ENCODE results near the gene ELAVL1.

ELAVL1 gene

DNA sequence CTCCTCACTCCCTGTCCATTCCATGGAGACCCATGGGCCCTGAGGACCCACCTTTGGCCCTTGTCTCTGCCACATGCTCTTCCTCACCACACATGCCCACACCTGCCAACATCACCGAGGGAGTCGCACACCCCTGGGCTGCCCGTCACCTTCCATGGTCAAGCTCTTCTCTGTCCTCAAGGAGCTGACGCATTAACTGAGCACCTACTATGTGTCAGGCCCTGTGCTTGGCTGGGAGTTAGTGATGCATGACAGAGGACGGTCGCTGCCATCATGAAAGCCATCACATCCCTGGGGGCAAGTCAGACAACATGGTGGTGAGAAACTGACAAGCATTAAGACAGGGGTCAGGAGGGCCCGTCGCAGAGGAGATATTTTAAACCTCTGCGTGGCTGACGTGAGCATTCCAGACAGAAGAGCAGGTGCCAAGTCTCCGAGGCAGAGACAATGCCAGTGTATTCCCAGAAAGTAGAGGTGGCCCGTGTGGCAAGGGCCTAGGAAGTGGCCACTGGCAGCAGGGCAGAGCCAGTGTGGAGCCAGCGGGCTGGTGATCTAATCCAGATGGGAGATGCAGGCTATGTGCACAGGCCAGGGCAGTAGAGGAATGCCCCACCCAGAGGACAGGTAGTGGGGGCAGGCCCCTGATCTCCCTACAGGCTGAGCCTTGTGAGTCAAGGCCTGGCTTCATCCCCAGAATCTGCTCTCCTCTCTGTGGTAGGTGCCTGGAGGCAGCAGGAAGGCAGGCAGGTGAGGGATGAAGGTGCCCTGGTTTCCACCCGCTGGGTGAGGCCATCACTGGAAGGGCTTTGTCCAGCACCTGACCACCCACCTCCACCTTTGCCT lies 21.2 kb downstream of the ELAVL1 start:
- no peak for DNase-seq

DNA sequence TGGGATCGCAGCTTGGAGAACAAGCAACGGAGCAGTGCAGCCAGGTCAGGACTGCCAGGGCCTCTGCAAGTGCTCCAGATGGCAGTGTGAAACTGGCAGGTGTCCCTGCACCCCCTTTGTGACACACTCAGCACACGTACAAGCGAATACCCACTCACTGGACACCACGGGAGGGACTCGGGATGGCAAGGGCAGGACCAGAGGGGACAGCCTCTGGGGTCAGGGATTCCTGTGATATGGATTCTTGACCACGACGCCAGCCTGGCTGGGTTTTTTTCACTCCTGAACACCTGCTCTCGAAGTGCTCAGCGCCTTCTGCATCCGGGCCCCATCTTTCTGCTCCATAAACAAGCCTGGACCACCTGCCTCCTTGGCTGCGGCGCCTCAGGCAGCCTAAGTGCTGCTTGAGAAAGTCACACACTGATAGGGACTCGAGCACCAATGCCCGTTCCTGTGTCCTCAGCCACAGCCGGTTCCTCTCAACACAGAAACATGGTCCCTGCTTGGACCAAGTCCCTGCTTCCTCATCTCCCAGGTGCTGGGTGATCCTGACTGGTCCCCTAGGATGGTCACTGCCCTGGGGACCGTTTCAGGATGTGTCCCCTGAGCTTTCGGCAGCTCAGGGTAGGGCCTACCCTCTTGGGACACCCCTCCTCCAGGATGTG lies 22.0 kb downstream of the ELAVL1 start:
- DNase-seq: no peak

DNA sequence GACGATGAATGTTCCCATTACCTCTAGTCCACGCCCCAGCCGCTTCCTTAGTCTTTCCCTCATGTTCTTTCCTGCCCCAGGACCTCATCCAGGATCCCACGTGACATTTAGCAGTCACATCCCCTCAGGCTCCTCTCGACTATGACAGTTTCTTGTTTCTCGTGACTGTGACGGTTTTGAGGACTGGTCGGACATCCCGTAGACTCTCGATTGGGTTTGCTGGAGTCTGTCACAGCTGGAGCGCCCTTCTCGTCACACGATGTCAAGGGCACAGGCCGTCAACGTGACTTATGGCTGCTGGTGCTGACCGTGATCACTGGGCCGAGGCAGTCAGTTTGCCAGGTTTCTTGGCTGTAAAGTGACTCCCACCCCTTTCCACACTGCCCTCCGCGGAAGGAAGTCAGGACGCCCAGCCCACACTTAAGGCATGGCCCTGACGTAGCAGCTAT lies 22.8 kb downstream of the ELAVL1 start:
- DNase-seq: no peak

DNA sequence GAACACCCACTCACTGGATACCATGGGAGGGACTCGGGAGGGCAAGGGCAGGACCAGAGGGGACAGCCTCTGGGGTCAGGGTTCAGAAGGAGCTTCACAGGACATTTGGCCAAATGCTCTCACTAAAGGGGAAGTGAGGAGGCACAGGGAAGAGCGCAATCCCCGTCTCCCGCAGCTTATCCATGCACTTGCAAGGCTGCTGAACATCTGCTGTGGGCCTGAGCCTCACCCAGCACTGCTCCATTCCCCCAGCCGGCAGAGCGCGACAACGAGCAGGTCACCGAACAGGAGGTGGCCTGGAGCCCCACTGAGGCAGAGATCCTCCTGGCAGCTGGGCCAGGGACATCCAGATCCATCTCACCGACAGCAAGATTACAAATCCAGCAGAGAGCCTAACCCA lies 23.3 kb downstream of the ELAVL1 start:
- no peak for DNase-seq

DNA sequence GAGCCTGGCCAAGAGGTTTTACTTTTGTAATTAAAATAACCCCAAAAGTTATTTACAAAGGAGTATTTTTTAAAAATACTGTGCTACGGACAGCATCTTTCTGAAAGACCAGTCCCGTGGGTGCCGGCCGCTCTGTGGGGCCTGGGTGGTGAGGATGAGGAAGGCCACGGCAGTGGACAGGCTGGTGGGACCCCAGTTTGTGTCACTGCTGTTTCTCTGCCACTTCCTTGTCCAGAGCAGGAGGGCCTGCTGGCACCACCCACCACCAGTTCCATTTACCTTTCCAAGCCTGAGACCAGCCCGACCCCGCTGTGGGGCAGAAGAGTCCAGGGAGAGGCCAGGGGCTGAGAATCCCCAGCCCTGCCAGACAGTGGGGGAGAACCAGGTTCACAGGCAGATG lies 23.8 kb downstream of the ELAVL1 start:
- DNase-seq: no peak

DNA sequence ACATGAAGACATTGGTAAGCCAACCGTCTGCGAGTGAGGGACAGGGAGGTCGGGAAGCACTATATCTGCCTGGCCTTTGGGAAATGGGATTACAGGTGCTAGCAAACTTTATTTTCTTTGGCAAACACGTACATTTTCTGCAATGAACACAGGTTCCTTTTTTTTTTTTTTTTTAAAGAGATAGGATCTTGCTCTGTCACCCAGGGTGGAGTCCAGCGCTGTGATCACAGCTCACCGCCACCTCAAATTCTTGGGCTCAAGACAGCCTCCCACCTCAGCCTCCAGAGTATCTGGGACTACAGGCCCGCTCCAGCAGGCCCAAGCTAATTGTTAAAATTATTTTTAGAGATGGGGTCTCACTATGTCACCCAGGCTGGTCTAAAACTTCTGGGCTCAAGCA lies 24.2 kb downstream of the ELAVL1 start:
- no peak for DNase-seq

DNA sequence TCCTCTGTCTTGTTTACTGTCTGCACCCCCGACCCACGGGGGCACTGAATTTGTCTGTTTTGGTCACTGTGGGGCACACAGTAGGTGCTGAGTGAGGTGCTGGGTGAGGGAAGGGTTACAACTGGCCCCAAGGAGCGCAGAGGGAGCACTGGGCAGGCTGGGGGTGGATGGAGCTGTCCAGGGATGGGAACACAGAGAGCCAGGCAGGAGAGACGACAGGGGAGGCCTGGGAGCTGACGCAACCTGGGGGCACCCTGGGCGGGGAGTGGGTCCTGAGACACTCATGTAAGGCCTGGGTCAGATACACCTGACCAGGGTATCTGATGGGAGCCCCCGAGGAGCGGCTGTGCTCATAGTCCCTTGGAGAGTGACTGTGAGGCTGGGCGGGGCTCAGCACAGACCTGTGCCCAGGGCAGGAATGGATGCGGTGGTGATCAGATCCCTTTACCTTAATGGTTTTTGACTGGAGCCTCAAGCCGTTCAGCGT lies 24.8 kb downstream of the ELAVL1 start:
- DNase-seq: no peak

DNA sequence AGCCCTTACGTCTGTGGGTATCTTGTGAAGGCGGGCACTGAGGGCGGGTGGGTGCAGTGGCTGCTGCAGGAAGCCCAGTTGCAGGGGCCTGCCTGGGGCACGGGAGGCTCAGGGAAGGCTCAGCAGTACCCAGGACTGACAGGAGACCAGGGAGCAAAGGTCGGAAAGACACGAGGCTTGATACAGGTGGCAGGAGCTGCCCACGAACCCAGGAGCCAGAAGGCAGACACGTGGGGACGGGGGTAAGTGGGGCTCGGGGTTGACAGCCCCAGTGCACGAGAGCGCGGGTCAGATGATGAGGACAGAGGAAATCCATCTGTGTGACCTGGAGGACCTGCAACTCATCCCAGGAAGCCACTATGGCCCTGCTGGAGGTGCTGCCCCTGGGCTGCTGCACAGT lies 25.3 kb downstream of the ELAVL1 start:
- DNase-seq: no peak

DNA sequence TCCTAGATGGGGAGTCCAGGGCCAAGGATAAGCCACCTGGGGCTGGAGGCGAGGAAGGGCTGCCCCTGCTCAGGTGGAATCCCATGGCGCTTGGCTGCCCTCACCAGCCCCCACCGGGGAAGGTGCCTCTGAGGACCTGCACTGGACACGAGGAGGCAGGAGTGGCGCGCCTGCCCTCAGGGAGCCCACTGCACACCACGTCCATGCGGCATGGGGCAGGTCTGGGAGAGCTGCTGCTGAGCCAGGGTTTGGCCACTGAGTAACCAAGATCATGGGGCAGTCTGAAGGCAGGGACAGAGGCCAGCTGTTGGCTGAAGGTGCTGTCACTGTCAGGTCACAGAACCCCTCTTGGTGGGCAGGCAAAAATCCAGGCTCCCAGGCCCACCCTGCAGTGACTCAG lies 25.9 kb downstream of the ELAVL1 start:
- no peak for DNase-seq

DNA sequence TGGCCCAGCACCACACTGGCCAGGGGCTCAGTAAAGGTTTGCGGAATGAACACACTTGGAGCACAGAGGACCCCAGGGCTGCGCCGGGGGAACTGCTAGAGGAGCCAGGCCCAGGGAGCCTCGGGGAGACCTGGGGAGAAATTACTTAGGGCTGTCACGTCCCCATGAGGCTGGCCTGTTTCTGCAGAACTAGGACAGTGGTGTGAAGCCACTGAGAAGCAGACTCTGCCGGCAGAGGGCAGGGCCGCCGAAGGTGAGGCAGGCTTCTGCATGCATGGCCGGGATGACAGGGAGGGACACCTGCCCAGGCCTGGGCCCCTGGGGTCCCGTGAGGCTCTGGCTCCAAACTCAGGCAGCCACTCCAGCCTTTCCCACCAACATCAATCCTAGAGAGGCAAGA lies 26.4 kb downstream of the ELAVL1 start:
- DNase-seq: no peak

DNA sequence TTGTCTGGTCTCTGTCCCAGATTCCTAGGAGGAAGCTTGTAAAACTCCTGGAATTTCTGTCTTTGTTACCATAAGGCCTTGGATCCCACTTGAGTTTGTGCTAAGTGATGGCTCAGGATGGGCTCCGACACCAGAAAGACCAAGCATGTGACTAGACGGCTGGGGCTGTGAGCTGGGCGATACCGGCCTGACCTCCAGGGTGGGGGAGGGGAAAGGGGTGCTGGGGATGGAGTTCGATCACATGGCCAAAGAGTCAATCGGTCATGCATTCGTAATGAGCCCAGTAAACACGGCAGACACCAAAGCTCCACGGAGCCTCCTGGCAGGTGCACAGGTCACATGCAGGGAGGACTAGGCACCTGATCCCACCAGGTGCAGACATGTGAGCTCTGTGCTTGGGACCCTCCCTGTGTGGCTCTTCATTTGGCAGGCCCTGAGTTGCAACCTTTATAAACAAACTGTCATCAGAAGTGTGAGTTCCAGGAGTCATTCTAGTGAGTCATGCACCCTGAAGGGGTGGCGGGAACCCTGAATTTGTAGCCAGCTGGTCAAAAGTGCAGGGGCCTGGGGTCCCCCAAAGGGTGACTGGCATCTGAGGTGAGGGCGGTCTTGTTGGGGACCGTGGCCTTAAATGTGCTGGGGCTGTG lies 27.1 kb downstream of the ELAVL1 start:
- no peak for DNase-seq

DNA sequence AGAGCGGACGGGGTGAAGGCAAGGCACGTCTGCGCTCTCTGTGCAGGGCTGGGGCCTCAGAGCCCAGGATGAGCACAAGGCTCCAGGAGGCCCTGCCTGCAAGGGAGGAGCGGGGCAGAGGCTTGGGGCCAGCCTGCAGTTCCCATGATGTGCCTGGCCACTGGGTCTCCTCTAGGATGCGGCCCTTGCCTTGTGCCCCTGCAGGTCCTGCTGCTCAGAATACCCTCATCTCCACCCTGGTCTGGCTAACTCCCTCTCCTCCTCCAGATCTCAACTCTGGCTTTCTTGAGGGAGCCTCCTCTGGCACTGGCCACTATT lies 27.8 kb downstream of the ELAVL1 start:
- no peak for DNase-seq

DNA sequence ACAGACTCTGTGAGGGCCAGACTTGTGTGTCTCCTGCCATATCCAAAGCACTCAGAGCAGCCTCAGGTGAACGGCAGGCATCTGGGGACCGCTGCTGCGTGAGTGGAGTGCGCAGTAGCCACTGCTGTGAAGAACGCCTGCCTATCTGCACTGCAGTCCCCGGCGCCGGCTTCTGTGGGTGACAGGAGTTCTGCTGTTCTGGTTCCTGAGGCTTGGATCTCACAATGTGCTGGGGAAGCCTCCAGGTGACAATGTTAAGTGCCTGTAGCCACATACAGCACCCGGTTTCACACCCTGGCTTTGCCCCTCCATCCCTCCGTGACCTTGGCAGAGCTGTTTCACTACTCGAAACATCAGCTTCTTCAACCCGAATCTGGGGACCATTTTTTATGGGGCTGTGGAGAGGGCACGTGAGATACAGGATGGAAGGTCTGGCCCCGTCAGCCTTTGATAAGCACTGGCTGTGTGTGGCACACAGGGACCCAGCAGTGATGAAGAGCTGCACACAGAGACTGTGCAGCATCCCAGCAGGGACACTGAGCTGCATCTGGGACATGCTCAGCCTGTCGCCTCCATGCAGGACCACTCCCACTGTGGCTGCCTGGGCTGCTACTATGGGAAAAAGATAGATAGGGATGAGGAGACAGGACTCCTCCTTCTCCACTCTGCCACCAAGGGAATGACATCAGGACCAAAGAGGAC lies 28.3 kb downstream of the ELAVL1 start:
- DNase-seq: no peak

DNA sequence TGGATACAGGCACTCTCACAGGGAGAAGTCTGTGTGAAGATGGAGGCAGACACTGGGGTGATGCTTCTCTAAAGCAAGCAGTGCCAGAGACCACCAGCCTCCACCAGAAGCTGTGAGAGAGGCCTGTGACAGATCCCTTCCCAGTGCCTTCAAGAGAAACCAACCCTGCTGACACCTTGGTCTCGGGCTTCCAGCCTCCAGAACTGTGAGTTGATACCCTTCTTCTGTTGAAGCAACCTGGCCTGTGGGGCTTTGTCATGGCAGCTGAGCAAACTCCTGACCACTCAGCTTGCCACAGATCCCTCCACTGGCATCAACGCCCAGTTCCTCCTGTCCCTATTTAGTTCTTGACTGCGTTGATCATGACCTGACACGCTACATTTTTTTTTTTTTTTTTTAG lies 29.0 kb downstream of the ELAVL1 start:
- no peak for DNase-seq

DNA sequence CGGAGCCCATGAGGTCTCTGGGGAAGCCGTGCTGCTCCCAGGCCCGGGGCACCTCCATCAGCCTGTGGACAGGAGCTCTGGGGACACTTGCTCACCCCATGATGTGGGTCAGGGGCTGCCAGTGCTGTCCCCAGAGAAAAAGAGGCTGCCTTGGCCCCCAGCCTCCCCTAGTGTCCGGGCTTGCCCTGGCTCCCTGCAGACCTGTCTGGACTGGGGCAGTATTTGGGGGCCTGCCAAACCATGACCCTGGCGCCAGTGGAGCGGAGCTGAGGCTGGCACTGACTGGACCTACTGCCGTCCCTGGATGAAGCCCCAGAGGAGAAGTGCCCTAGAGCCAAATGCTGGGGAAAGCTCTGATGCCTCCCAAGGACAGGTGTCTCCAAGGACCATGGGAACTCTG lies 30.4 kb downstream of the ELAVL1 start:
- DNase-seq: no peak

DNA sequence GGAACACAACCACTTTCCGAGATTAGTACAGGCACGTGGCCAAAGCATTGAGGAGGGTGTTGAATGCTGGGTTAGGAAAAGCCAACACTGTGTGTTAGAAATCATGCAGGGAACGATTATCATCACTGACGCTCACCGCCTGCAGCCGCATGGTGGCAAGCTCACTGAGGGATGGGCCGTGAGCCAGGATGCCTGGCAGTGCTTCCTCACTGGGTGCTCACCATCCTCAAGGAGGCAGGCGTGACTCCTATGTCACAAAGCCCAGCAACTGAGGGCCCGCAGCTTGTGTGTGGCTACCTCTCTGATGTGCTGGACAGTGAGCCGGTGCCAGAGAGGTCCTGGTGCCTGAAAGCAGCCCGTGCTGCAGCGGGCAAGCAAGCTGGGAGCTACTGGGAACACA lies 31.6 kb downstream of the ELAVL1 start:
- no peak for DNase-seq

DNA sequence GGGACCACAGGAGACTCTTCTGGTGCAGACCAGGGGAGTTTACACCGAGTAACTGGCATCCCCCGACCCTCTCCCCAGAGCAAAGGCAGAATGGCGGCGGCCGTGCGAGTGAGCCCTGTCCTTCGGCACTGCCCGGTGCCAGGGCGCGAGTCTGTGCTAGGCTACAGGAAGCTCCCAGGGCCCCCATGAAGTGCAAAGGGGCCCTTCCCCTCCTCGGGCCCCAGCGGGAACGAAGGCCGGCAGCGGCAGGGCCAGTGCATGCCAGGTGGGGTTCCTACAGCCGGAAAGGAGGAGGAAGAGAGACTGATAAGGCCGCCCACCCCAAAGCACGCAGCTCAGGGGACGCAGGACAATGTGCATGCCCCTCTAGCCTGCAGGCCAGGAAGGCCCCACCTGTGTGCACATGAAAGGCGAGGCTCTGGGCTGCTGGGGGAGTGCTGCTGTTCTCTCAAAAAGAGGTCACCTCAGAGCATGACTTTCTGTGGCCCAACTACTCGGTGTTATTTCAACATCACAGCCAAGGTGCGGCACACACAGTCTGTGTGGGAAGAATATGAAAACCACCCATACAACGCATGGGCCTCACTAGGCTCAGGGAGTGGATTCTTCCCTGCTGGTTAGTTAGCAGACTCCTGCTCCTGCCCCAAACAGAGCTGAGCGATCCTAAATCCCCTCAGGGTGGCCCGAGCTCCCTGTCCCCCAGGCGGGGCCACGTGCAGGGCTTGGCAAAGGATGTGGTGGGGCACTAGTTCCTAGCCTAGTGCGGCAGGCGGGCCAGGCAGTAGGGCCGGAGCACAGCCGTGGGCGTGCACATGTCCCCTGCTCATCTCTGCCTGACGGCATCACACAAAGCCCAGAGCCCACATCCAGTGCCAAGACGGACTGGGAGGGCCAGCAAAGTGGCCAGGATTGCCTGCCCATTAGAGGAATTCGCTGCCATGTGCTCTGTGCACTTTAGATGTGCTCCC lies 33.6 kb downstream of the ELAVL1 start:
- DNase-seq: no peak

DNA sequence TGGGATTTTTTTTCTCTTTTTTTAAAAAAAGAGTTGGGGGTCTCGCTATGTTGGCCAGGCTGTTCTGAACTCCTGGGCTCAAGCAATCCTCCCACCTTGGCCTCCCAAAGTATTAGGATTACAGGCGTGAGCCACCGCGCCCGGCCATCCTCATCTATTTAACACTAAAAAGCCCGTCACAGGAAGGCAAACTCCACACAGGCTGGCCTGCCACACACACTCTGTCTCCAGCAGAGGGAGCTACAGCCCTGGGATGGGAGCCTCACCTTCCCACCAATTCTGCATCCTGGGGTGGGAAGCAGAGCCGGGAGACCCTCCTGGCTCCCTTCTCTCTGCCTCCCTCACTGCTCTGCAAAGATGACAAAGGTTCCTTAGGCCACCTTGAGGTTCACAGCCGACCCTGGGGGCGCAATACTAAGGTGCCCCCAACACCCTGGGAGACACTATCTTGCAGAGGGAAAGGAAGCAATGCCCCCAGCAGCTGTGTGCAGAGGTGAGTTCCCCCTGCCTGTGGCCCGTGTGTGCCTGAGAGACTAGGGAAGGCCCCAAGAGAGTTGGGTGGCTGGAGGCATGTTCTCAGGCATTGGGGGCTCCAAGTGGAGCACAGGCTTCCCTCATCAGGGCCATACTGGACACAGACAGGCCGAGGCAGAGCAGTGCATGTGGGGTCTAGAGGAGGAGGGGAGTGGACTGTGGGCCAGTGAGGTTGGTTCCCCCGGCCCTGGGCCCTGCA lies 34.6 kb downstream of the ELAVL1 start:
- DNase-seq: no peak

DNA sequence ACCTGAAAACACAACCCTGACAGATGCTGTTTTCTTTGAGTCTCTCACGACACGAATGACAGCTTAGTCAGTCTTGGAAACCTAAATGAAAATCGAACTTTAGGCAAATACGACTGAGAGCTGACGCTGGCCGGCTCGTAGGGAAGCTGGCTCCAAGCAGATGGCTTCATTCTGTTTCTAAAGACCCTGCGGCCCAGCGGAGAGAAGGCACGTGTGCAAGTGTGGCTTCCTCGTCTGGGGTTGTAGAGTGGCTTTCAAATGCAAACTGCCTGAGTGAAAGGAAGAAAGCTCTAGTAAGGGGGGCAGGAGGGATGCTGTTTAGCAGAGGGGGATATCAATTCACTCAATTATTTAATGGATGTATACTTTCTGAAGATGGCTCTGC lies 35.9 kb downstream of the ELAVL1 start:
- no peak for DNase-seq

DNA sequence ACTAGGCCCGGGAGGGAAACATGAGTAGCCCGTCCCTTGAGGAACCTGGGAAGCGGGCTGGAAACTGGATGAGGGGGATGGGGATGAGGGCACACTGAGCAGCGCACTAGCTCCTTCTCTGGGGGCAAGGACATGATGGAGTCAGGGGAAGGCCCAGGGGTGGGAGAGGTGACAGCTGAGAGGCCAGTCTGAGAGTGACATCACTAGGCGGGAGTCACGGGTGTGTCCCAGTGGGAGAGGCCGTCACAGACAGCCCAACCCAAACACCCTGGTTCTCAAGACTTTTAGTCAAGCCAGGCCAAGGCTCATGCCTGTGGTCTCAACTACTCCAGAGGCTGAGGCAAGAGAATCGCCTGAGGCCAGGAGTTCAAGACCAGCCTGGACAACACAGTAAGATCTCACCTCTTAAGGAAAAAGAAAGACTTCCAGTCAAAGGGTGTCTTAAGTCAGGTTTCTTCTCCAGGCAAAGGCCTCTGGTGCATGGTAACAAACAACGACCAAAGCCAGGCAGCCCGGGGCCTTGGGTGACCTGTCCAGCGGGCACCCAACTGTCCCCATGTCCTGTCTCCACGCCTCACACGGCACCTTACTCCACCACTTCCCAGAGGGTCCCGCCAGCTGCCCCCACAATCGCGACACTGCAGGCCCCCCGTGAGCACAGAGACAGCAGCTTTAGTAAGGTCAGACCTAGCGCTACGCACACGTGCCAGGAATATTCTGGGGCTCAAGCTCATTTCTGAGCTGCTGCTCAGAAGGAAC lies 36.5 kb downstream of the ELAVL1 start:
- no peak for DNase-seq
